Natural killer cell (primary cell): ENCODE measurements around the gene SMIM41. TPM values are rescaled to one million over a fixed set of nuclear protein-coding genes. Genes with fewer than 3 reads are reported as not detected.
A peak's percentile ranks its signal among the peaks of the same experiment; 100 is the strongest.

Experiments
- ATAC-seq, 3 donors: fragments of 150-1000 bp in 2 of 3; fragments of 200-7000 bp in 1 of 3; cut with Tn5 transposase; 1 replicate in 1 of 3; 2 replicates in 2 of 3; pipeline ENCODE4 v1.10.0; 2021; ENCODE audit warnings: mild to moderate bottlenecking in 2 of 3, moderate library complexity in 2 of 3
- DNase-seq, 2 donors: peaks; one replicate each; pipeline versions ENCODE4 v3.0.0 to v3.0.0-alpha.2; 2013 to 2021; ENCODE audit warnings: mixed read lengths in 1 of 2
- H3K27ac ChIP-seq: one replicate; pipeline ENCODE4 v1.5.1; 2013; ENCODE audit warnings: mild to moderate bottlenecking, low read length
- H3K27me3 ChIP-seq: one replicate; pipeline ENCODE4 v1.6.1; 2013; ENCODE audit warnings: low read length; ENCODE audit not compliant: control insufficient read depth, insufficient read depth
- H3K36me3 ChIP-seq: one replicate; pipeline ENCODE4 v1.6.1; 2013; ENCODE audit warnings: low read length; ENCODE audit not compliant: control insufficient read depth, insufficient read depth
- H3K4me1 ChIP-seq: one replicate; pipeline ENCODE4 v1.6.1; 2013; ENCODE audit warnings: low read length; ENCODE audit not compliant: control insufficient read depth, insufficient read depth
- H3K4me3 ChIP-seq: one replicate; pipeline ENCODE4 v1.5.1; 2013; ENCODE audit warnings: low read length
- H3K9me3 ChIP-seq: one replicate; pipeline ENCODE4 v1.6.1; 2013; ENCODE audit warnings: low read length; ENCODE audit not compliant: control insufficient read depth, insufficient read depth
- H3K27ac Mint-ChIP-seq, 2 donors: one replicate each; pipeline ENCODE4 v1.8.0; 2022; ENCODE audit warnings: mild to moderate bottlenecking in 2 of 2, mixed read lengths in 2 of 2, moderate library complexity in 1 of 2
- H3K27me3 Mint-ChIP-seq, 2 donors: one replicate each; pipeline ENCODE4 v1.8.0; 2022; ENCODE audit warnings: low read depth in 2 of 2, mixed read lengths in 2 of 2
- H3K36me3 Mint-ChIP-seq: one replicate; pipeline ENCODE4 v1.8.0; 2022; ENCODE audit warnings: mixed read lengths
- H3K4me1 Mint-ChIP-seq, 2 donors: one replicate each; pipeline ENCODE4 v1.8.0; 2022; ENCODE audit warnings: mixed read lengths in 2 of 2
- H3K4me3 Mint-ChIP-seq: one replicate; pipeline ENCODE4 v1.8.0; 2022; ENCODE audit warnings: mild to moderate bottlenecking, moderate library complexity, mixed read lengths
- H3K9me3 Mint-ChIP-seq, 2 donors: one replicate each; pipeline ENCODE4 v1.8.0; 2022; ENCODE audit warnings: mixed read lengths in 2 of 2
- WGBS: methylation state at CpG from one replicate; pipeline ENCODE4 v1.1.7; 2013; ENCODE audit warnings: missing lambda C conversion rate; ENCODE audit not compliant: insufficient coverage; 5-methylcytosine and 5-hydroxymethylcytosine counted together
- intact Hi-C: fragments of 100-400 bp; cut with micrococcal nuclease; formaldehyde crosslinking; loops from one replicate; pipeline ENCODE4 v1.14.2; 2022
- total RNA-seq, 4 donors: library from RNA; stranded (reverse); fragments of 120-200 nt in 1 of 4; gene quantifications; one replicate each; pipeline versions ENCODE4 v1.2.3 to v1.2.4, GENCODE V29; 2013 to 2022
- TF ChIP-seq, protein P1 (sequence below): fragments of 200-600 bp; IDR thresholded peaks from one replicate; pipeline ENCODE4 v1.8.0; 2022; ENCODE audit warnings: antibody characterized with exemption

Gene SMIM41
- total RNA-seq, 3 donors from 2014 or later (not counting 1 experiment from before 2014, with no cell fraction given): not detected

DNA sequence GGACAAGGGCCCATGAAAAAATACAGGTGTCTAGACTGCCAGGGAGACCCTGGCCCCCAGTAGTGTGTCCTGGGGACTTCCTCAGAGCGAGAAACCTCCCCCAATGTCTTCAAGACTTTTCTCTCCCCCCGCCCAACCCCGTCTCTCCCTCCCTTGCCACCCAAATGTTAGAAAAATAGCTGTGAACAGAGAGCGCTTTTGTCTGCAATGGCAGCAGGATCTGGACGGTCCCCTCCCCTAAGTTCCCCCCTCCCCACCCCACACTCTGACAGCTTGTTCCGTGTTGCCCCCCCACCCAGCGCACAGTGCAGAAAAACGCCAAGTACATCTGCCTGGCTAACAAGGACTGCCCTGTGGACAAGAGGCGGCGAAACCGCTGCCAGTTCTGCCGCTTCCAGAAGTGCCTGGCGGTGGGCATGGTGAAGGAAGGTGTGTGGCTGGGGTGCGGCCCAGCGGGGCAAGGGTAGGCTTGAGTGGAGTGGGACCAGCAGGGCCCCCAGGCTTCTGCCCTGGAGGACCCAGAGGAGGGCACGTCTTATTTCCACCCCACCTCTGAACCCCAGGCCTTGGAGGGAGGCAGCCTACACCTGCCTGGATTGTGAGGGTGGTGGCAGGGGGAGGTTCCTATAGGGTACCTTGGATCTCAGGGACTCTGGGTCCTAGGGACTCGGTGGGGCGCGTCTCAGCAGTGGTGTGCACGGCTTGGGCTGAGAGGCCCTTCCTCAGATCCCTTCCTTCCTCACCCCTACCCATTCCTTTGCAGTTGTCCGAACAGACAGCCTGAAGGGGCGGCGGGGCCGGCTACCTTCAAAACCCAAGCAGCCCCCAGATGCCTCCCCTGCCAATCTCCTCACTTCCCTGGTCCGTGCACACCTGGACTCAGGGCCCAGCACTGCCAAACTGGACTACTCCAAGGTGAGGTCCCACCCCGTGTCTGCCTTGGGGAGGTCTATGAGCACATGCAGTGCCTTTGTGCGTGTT lies 23.5 kb upstream of the SMIM41 start:
- Histone ChIP-seq H3K9me3 (no peaks in the 10 kb centered on the region), H3K4me1 (peaks cover 16% of the 10 kb centered on the region), H3K4me3 (no peak overlapping the region), H3K36me3 (no peaks in the 10 kb centered on the region), H3K27ac (no peak overlapping the region), H3K27me3 (no peaks in the 10 kb centered on the region)
- H3K4me1 Mint-ChIP-seq: peaks cover 12 to 13% of the 10 kb centered on the region in 2 donors
- no peaks in the 10 kb centered on the region for H3K27me3 Mint-ChIP-seq
- no peak overlapping the region for H3K4me3 Mint-ChIP-seq
- no peak for ATAC-seq
- TF ChIP-seq, protein P1, sequence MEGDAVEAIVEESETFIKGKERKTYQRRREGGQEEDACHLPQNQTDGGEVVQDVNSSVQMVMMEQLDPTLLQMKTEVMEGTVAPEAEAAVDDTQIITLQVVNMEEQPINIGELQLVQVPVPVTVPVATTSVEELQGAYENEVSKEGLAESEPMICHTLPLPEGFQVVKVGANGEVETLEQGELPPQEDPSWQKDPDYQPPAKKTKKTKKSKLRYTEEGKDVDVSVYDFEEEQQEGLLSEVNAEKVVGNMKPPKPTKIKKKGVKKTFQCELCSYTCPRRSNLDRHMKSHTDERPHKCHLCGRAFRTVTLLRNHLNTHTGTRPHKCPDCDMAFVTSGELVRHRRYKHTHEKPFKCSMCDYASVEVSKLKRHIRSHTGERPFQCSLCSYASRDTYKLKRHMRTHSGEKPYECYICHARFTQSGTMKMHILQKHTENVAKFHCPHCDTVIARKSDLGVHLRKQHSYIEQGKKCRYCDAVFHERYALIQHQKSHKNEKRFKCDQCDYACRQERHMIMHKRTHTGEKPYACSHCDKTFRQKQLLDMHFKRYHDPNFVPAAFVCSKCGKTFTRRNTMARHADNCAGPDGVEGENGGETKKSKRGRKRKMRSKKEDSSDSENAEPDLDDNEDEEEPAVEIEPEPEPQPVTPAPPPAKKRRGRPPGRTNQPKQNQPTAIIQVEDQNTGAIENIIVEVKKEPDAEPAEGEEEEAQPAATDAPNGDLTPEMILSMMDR: no peak
- 93% methylated on average over 26 of the region's 27 CpGs for WGBS
- no peaks in the 10 kb centered on the region for H3K36me3 Mint-ChIP-seq
- intact Hi-C loops: no loop called here
- no peaks in the 10 kb centered on the region for H3K9me3 Mint-ChIP-seq
- DNase-seq: no peak
- peak overlapping the region; percentile 31 to 97 for H3K27ac Mint-ChIP-seq

DNA sequence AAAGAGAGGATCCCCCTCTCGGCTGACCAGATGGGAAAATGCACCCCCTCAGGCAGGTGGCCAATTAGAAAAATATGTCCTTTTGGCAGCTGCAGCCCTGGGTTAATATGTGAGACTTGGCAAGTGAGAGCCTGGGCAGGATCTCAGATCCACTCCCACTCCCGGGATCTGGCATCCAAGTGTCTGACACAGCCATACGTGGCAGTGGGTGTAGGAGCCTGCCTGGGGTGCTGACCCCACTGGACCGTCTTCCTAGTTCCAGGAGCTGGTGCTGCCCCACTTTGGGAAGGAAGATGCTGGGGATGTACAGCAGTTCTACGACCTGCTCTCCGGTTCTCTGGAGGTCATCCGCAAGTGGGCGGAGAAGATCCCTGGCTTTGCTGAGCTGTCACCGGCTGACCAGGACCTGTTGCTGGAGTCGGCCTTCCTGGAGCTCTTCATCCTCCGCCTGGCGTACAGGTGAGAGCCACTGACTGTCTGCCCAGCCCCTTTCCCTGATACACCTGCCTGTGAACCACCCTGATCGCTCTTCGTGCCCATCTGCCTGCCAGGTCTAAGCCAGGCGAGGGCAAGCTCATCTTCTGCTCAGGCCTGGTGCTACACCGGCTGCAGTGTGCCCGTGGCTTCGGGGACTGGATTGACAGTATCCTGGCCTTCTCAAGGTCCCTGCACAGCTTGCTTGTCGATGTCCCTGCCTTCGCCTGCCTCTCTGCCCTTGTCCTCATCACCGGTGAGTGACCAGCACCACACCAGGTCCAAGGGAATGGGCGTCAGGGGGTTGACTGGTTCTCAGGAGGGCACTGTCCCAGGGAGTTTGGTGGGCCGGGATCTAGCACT lies 22.5 kb upstream of the SMIM41 start:
- H3K27ac ChIP-seq: no peak overlapping the region
- Mint-ChIP-seq H3K27ac (peak overlapping the region; percentile 11 to 31), H3K4me1 (peaks cover 3% of the 10 kb centered on the region in 2 donors), H3K36me3 (no peaks in the 10 kb centered on the region), H3K27me3 (no peaks in the 10 kb centered on the region), H3K9me3 (no peaks in the 10 kb centered on the region), H3K4me3 (no peak overlapping the region)
- peaks cover 9% of the 10 kb centered on the region for H3K4me1 ChIP-seq
- DNase-seq (no peak), ATAC-seq (no peak)
- intact Hi-C loops: no loop called here
- H3K4me3 ChIP-seq: no peak overlapping the region
- H3K9me3 ChIP-seq: no peaks in the 10 kb centered on the region
- TF ChIP-seq, protein P1: no peak
- no peaks in the 10 kb centered on the region for H3K27me3 ChIP-seq
- WGBS: 91% methylated on average over 23 of the region's 23 CpGs
- no peaks in the 10 kb centered on the region for H3K36me3 ChIP-seq

DNA sequence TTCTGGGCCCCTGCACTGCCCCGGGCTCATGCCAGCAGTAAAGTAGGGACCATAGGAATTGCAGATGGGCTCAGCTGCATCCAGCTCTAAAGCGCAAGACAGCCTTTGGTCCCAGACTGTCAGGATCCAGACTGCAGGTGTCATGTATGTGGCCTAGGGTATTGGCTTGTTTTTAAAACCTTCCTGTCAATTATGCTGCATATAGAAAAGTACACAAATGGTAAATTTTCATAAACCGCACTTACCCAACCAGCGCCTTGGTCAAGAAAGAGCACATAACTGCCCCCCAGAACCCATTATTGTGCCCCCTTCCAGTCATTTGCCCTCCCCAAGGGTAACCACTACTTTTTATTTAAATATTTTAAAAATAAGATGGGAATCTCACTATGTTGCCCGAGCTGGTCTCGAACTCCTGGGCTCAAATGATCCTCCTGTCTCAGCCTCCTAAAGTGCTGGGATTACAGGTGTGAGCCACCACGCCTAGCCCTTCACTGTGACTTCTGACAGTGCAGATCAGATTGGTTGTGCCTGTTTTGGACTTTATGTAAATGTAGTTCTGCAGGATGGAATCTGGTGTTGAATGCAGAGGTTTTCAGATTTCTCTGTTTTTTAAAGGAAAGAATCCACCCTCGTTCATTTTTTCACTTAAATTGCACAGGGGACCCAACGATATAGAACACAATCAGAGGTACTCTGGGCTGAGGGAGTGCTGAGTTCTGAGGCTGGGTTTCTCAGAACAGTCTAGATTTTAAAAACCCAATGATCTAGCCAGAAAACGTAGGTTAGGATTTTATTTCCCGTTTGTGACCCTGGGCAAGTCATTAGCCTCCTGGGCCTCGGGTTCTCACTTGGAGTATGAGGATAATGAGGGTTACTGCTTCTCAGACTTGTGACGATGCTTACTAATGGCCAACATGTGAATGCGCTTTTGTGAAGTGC lies 21.6 kb upstream of the SMIM41 start:
- no peaks in the 10 kb centered on the region for H3K27me3 Mint-ChIP-seq
- H3K27ac Mint-ChIP-seq: peak overlapping the region; percentile 11 to 31
- Histone ChIP-seq H3K4me3 (no peak overlapping the region), H3K27ac (no peak overlapping the region), H3K27me3 (no peaks in the 10 kb centered on the region), H3K36me3 (no peaks in the 10 kb centered on the region), H3K4me1 (no peaks in the 10 kb centered on the region), H3K9me3 (no peaks in the 10 kb centered on the region)
- intact Hi-C loops: no loop called here
- 88% methylated on average over 14 of the region's 14 CpGs for WGBS
- TF ChIP-seq, protein P1: no peak
- H3K36me3 Mint-ChIP-seq: no peaks in the 10 kb centered on the region
- H3K9me3 Mint-ChIP-seq: no peaks in the 10 kb centered on the region
- no peak overlapping the region for H3K4me3 Mint-ChIP-seq
- ATAC-seq (no peak), DNase-seq (no peak)
- no peaks in the 10 kb centered on the region for H3K4me1 Mint-ChIP-seq
